HPDE6-E6E7 (cell line): ENCODE data around the gene MCM5.
A peak's percentile ranks its signal among the peaks of the same experiment; 100 is the strongest.
"Not testable (repeated sequence)": the region's sequence is repeated elsewhere in the genome, so short reads cannot be mapped to it uniquely, and the experiment has no call there.

ENCODE experiments used
- DNase-seq: peaks from one replicate; pipeline ENCODE4 v3.0.0; 2011; ENCODE audit warnings: missing footprints; ENCODE audit errors: extremely low spot score

Gene MCM5

DNA sequence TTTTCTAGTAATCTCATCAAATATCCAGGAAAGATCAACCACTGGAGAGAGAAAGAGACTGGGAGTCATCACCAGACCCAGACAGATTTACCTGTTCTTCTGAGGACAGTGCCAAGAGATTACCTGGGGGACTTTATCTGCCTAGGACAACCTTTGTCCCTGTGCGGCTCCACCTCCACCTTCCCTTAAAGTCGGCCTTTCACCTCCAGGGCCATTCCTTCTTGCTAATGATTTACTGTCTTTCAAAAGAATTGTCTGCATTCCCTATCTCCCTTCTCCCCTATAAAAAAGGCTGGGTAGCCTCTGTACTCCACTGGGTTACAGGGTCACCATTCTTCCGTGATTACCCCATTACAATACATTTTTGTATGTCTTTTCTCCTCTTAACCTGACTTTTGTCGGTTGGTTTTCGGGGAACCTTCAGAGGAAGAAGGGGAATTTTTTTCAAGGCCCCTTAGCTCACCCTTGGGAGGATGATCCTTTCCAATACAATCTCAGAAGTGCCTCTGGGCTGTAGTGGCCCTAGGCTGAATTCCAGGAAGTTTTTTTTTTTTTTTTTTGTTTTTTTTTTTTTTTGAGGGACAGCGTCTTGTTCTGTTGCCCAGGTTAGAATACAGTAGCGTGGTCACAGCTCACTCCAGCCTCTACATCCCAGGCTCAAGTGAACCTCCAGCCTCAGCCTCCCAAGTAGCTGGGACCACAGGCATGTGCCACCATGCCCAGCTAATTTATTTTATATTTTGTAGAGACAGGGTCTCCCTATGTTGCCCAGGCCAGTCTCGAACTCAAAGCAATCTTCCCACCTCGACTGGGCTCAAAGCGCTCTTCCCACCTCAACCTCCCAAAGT is 20.6 kb upstream of the MCM5 start:
- no peak for DNase-seq

DNA sequence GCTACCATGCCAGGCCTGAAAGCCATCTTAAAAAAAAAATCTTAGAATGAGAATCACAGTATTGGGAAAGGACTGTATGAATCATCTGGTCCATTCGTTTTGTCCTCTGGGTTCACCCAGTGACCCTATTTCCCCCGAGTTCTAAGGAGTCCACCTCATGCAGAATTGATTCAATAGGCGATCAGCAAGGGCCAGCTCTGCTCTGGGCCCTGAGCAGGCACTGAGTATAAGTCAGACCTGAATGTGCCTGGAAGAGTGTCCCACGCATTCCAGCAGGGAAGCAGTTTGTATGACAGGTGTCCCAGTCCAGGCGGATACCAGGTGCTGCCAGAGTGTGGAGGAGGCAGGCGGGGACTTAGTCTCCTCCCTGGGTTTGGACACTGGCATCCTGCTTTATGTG is 19.9 kb upstream of the MCM5 start:
- DNase-seq = no peak

DNA sequence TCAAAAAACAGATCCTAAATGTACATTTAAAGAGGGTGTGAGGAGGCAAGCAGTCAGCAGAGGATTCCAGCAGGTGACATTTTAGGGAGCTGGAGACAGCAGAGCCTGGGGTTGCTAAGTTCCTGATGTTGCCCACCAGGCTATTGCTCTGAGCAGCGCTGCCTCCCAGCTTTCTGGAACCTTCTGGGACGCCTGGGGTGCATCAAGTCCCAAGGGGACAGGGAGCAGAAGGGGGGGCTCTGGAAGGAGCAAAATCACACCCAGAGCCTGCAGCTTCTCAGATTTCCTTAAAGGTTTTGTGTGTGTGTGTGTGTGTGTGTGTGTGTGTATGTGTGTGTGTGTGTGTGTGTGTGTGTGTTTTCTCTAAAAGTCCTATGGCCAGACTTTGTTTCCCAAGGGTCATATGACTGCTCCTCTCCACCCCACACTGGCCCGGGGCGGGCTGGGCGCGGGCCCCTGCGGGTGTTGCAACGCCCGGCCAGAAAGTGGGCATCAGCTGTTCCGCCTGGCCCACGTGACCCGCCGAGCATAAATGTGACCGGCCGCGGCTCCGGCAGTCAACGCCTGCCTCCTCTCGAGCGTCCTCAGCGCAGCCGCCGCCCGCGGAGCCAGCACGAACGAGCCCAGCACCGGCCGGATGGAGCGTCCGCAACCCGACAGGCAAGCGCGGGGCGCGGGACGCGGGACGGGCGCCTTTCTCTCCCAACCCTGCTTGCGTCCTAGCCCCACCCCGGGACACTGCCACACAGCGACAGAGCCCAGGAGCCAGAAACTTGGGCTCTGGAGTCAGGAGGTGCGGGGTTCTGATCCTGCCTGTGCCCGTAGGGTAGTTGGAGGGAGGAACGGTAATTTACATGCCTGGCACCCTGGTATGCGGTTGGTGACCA is 19.2 kb upstream of the MCM5 start, which contains the start of gene HMOX1:
Gene HMOX1, plus strand, starts transcription at position 560 of the 887 bp plus-strand sequence. Its CDS starts 78 bp downstream, at position 638.
- DNase-seq = peak; percentile 66

DNA sequence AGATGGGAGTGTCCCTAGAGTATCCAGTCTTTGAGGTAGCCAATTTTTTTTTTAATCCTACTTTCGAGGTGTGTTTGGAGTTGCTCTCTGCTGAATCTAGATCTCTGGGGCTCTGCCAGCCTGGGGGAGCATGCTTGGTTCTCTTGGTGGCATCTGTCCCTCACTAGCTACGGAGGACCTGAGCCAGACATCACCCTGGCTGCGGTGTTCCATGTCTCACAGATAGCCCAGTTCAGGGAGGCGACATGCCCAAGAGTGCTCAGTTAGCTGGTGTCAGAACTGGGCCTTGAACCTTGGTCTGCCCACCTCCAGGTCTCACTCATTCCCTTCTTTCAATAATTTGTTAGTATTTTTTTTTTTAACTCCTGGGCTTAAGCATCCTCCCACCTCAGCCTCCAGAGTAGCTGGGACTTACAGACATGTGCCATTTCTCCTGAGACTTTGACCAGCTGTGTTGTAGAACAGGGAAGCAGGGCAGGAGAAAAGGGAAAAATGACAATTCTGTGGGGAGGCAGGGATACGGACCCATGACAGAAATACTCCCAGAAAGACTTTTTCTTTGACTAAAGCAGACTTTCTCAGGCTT is 18.4 kb upstream of the MCM5 start:
- no peak for DNase-seq

DNA sequence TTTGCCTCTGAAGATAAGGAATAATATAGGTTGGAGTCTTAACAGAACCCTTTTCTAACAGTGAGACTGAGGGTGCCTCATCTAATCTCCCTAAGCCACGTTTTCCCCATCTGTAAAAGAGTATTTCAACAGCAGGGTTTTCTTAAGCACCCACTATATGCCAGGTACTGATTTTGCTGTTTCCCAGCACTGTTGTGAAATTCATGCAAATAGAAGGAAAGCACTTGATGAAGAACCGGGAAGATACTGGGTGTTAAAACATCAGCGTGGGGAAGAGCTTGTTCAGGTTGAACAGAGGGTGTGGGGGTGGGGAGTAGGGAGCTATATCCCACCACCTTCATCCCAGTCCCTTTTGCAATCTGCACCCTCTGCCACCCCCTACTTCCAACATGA is 16.3 kb upstream of the MCM5 start:
- no peak for DNase-seq

DNA sequence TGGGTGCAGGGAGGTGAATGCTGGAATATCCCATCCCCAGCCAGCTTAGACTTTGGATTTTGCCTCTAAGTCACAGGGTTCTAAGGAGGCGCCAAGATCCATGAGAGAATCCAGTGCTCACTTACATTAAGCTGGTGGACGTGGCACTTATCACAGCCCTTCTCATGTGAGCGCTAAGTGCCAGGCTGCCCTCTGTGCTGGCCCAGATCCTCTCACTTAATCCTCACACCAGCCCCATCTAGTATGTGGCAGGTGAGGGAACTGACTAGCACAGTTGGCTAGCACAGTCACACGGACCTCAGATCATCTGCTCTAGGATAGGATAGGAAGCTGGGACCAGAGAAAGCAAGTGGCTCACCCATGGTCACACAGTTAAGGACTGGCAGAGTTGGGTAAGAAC is 15.4 kb upstream of the MCM5 start:
- DNase-seq = no peak

DNA sequence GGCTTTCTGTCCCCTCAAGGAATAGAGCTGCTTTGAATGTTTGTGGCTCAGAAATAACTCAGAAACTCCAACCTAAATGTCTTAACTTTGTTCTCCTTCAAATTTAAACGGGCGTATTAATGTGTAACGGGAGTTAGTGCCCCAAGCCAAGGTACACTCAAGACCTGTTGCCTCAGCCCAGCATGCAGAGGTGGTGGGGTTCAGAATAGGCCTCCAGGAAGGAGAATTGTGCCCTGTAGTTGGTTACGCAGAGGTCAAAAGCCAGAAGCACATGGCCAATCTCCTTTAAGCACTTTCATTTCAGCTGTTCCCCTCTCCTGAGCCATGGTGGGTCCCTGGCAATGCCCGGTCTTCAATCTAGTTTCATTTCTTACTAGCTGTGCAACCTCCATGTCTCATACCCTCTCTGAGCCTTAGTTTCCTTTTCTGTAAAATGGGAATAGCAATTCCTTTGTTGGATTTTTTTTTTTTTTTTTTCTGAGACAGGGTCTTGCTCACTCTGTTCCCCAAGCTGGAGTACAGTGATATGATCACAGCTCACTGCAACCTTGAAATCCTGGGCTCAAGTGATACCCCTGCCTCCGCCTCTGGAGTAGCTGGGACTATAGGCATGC is 14.9 kb upstream of the MCM5 start:
- no peak for DNase-seq

DNA sequence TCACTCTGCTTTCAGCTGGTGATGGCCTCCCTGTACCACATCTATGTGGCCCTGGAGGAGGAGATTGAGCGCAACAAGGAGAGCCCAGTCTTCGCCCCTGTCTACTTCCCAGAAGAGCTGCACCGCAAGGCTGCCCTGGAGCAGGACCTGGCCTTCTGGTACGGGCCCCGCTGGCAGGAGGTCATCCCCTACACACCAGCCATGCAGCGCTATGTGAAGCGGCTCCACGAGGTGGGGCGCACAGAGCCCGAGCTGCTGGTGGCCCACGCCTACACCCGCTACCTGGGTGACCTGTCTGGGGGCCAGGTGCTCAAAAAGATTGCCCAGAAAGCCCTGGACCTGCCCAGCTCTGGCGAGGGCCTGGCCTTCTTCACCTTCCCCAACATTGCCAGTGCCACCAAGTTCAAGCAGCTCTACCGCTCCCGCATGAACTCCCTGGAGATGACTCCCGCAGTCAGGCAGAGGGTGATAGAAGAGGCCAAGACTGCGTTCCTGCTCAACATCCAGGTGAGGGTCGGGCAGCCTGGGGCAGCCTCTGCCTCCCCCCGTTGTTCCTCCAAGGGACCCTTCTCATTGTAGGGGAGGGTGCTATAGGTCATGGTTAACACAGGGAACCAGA is 13.2 kb upstream of the MCM5 start:
- no peak for DNase-seq

DNA sequence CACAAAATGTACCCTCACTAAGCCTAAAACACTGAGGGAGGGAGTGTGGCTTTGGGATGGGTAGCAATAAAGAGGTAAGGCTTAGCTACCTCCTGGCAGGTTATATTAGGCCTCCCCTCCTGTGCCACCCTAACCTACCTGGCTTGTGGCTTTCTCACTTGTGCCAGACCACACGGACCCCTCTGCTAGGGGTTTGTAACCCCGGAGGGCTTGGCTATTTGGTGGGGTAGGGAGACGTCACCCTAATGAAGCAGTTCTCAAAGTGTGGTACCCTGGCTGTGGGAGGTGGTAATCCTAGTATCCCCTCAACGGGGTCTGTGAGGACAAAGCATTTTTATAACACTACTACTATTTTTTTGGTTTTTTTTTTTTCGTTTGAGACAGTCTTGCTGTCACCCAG is 9.0 kb upstream of the MCM5 start:
- DNase-seq = no peak

DNA sequence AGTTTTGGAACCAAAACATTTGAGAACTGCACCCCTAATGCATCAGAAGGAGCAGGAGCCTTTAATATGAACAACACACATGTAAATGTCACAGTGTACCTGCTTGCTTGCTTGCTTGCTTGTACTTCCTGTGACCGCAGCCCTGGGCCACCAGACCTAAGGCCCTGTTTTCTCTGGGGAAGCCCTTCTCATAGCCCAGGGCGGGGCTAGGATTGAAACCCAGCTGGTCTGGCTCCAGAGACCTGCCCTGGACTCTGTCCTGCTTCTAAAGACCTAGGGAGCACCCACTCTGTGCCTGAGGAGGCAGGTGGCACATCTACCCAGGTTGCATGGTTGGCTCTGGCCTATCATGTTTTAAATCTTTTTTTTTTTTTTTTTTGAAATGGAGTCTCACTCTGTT is 7.6 kb upstream of the MCM5 start:
- no peak for DNase-seq

DNA sequence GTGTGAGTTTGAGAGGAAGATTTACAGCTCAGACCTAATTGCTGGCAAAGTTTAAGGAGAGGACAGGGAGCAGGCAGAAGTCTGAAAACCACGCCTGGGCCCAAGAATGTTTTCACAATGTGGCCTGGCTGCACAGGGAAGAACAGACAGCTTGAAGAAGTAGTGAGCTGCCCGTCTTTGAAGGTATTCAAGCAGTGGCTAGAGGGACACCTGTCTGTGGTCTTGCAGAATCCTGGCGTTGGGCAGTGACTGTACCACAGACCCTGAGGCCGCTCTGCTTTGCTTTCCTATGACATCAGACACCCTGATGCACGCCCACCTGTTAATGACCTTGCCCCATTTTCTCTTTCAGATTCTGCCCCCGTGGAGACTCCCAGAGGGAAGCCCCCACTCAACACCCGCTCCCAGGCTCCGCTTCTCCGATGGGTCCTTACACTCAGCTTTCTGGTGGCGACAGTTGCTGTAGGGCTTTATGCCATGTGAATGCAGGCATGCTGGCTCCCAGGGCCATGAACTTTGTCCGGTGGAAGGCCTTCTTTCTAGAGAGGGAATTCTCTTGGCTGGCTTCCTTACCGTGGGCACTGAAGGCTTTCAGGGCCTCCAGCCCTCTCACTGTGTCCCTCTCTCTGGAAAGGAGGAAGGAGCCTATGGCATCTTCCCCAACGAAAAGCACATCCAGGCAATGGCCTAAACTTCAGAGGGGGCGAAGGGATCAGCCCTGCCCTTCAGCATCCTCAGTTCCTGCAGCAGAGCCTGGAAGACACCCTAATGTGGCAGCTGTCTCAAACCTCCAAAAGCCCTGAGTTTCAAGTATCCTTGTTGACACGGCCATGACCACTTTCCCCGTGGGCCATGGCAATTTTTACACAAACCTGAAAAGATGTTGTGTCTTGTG is 6.6 kb upstream of the MCM5 start:
- no peak for DNase-seq

DNA sequence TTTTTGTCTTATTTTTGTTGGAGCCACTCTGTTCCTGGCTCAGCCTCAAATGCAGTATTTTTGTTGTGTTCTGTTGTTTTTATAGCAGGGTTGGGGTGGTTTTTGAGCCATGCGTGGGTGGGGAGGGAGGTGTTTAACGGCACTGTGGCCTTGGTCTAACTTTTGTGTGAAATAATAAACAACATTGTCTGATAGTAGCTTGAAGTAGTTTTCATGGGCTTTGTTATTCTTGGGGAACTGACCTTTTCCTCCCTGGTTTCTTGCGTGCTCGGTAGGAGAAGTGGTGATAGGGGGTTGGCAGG is 6.0 kb upstream of the MCM5 start:
- DNase-seq = no peak

DNA sequence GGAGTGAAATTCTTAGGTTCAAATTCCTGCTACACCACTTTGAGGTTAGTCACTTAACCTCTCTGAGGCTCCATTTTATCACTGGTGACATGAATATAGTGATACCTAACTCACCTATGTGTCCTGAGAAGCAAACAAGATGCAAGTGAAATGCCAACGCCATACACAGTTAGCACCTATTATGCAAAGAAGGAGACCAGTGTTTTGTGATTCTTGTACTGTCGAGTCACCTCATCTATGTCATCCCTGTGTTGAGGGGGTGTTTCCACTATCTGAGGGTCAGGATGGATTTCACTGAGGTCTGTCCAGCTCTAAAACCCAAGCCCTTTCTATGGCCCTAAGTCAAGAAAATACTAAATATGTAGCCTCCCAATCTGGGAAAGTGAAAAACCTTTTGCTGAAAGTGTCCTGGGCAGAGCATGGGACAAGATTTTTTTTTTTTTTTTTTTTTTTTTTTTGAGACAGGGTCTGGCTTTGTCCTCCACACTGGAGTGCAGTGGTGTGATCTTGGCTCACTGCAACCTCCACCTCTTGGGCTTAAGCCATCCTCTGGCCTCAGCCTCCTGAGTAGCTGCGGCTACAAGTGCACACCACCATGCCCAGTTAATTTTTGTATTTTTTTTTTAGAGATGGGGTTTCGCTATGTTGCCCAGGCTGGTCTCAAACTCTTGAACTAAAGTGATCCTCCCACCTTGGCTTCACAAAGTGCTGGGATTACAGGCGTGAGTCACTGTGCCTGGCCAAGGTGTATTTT is 5.0 kb upstream of the MCM5 start:
- DNase-seq = no peak

DNA sequence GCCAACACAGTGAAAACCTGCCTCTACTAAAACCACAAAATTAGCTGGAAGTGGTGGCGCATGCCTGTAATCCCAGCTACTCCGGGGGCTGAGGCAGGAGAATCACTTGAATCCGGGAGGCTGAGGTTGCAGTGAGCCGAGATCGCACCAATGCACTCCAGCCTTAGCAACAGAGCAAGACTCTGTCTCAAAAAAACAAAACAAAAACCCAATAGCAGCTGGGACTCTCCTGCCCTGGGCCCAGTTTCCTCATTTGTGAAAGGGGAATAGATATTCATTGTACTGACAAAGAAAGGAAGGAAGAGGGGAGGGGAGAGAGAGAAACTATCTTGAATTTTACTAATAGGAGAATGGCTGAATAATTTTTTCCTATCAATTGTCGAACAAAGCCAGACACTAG is 3.3 kb upstream of the MCM5 start:
- not testable (repeated sequence) for DNase-seq

DNA sequence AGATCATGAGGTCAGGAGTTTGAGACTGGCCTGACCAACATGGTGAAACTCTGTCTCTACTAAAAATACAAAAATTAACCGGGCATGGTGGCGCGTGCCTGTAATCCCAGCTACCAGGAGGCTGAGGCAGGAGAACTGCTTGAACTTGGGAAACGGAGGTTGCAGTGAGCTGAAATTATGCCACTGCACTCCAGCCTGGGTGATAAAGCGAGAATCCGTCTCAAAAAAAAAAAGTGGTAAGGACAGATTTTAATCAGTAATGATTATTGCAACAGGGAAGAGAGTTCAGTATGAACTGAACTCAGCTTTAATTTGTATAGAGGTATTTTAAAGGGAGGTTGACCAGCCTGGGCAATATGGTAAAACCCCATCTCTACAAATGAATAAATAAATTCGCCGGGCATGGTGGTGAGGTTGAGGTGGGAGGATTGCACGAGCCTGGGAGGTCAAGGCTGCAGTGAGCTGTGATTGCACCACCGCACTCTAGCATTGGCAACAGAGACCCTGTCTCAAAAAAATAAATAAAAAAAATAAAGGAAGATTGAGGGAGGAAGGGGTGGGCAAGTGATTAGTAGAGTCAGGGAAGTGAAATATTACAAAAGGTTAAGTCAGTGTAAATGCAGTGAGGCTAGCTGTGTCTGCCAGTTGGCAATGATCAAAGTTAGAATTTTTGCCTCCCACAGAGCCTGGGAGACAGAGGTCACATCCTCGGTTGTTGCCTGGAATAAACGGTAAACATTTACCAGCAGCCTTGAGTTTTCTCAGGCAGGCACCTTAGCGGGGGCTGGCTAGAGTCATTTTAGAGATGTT is 2.6 kb upstream of the MCM5 start:
- no peak for DNase-seq

DNA sequence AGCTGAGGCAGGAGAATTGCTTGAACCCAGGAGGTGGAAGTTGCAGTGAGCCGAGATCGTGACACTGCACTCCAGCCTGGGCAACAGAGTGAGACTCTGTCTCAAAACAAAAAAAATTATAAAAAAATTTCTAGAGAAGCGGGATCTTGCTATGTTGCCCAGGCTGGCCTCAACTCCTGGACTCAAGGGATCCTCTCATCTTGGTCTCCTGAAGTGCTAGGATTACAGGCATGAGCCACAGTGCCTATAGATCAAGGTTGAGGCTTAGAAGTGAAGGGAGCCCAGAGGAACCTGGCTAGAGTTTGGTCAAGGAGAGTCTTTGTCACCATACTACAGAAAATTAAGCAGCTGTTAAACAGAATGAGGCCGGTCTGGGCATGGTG is 1.4 kb upstream of the MCM5 start:
- DNase-seq = no peak

DNA sequence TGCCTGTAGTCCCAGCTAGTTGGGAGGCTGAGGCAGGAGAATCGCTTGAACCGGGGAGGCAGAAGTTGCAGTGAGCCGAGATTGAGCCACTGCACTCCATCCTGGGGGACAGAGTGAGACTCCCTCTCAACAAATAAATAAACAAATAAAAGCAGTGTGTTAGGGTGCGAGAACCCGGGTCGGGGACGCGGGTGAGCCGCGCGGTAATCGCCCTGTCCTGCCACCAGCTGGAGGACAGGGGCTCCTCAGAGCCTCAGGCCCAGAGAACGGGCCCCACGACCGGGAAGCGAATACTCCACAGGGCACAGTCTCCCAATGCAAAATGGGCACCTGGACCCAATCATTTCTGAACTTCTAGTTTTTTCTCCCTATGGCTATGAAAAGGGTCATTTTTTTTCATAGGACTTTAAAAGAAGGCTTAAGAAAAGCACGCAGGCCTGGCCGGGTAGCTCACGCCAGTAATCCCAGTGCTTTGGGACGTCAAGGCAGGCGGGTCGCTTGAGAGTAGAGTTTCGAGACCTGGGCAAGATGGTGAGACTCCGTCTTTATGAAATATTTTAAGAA is 744 bp upstream of the MCM5 start:
- no peak for DNase-seq

DNA sequence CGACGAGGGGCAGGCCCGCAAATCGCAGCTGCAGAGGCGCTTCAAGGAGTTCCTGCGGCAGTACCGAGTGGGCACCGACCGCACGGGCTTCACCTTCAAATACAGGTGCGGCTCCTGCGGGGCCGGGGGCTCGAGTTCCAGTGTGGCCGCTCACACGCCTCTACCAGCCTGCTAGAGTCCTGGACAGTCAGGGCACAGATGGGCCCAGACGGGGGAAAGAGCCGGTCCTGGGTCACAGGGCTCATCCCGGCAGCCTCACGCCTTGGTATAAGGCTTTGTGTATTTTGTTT is 506 bp downstream of the MCM5 start:
- no peak for DNase-seq

DNA sequence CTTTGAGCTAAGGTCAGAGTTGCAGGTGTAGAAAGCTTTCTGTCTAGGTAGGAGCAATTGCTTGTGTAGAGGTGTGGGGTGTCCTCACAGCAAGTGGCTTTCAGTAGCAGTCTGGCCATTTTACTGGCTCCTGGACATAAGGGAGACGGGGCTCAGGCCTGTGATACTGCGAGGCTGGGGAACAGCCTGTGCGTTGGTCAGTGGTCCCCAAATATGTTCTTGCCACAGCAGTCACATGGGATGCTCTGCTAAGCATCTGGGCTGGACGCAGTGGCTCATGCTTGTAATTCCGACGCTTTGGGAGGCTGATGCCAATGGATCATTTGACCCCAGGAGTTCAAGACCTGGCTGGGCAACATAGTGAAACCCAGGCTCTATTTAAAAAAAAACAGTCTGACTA is 1.9 kb downstream of the MCM5 start:
- DNase-seq = no peak
